GM19395 (cell line): ENCODE data around the gene C4orf50.

Source experiments
- ATAC-seq: cut with Tn5 transposase; IDR thresholded peaks from one replicate; pipeline ENCODE4 v1.9.1; 2021; ENCODE audit warnings: mild to moderate bottlenecking, moderate library complexity; ENCODE audit not compliant: unreplicated experiment

C4orf50 gene

DNA sequence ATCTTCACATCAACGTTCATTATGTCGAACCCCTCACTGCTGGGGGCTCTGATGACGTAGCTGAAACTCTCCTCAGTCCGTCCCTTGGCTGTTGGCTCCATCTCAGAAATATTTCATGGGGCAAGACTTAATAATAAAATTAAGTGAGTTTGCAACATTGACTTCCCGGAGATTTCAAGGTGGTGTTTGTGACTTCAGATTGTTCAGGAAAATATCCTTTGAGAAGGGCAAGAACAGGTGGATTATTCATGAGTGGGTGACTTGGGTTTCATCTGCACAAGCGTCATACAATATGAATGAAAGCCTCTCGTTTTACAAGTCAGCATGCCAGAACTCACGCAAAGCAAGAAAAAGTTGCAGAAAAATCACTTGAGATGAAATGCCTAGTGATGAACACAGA lies at the start of gene C4orf50:
TSS of gene C4orf50 (minus strand) at position 101 of the 400 bp plus-strand sequence.
- no peak for ATAC-seq

GRCh38 chr4:6065934-6066590 lies 47.8 kb upstream of the C4orf50 start:
- ATAC-seq, result no peak

- ATAC-seq, result no peak
Observed at GRCh38 chr4:6065166-6065565, 46.9 kb upstream of the C4orf50 start.

GRCh38 chr4:6064383-6064782 lies 46.2 kb upstream of the C4orf50 start:
- no peak for ATAC-seq

DNA sequence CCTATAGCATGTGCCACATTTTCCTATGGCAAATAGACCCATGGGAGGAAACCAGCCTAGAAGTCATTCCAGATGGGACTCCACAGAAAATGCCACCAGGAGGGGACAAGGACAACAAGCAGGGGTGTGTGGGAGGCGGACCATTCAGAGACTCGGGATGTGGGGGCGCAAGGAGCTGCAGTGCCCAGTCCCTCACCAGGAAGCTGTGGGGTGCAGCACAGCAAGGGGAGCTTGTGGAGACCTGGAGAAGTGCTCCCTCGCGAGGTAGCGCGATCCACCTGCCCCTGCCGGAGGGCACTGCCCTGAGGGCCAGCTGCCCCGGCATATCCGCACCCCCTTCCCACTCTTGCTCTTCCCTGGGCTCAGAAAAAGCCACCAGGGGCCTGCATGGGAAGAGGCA lies 45.5 kb upstream of the C4orf50 start:
- ATAC-seq, result no peak

DNA sequence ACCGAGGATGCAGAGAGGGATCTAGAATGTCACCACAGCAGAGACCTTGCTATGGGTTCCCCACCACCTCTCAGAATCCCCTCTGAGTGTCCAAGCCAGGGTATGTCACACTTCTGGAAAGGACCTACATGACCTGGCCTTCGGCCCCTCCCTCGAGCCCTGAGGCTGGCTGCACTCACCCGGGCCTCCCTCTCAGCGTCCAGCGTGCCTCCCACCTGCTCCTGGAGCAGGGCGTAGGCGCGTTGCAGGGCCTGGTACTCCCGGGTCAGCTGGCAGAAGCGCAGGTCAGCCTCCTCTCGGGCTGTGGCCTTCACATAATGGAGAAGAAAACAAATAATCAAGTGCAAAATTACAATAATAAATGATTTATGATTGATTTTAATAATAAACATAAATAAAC lies 43.9 kb upstream of the C4orf50 start:
- ATAC-seq, result no peak

DNA sequence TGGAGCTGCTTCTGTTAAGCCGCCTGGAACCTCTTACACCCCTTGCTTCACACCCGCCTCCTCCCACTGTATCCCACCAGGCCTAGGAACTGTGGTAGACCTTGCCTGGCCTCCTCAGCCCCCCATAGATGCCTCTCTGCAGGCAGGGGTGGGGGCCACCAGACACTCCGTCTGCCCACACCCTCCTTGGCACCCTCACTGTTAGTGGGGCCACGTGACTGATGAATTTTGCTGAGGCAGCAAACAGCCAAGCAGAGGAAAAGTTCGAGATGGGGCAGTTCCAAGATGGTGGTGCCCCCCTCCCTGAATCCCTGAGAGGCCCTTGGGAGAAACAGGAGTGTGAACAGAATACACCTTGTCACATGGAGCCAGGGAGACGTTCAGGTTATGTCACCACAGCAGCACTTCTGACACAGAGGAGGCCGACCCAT lies 41.2 kb upstream of the C4orf50 start:
- no peak for ATAC-seq

DNA sequence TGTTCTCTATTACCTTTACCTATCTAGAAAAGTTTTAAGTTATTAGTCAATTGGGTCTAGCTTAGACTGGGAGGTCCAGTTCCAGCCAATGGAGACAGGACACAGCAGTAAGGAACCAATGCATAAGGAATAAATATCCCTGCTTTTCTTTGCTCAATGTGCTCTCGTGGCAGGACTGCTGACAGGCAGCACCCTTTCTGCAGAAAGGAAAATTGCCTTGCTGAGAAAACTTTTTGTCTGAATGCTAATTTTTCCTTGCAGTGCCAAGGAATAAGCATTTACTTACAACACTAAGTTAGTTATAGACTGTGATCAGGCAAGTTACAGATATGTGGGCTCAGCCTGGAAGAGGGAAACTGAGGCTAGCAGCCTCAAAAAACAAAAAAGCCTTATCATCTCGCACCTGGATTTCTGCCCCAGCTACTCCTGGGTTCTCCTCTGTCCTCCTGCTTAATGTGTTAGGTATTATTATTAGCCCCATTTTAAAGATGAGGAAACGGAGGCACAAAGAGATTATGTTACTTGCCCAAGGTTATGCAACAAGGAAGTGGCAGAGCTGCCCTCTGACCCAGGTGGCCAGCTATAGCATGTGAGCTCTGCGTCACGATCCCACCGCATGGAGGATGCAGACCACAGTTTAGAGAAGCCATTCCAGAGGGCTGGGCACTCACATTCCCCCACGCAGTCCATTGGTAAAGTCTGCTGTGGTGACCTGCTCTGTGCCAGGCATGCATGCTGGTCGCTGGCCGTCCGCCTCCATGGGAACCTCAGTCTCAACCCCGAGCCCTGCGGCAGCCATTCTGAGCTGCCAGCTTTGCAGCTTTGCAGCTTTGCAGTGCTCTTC lies 40.5 kb upstream of the C4orf50 start:
- no peak for ATAC-seq

DNA sequence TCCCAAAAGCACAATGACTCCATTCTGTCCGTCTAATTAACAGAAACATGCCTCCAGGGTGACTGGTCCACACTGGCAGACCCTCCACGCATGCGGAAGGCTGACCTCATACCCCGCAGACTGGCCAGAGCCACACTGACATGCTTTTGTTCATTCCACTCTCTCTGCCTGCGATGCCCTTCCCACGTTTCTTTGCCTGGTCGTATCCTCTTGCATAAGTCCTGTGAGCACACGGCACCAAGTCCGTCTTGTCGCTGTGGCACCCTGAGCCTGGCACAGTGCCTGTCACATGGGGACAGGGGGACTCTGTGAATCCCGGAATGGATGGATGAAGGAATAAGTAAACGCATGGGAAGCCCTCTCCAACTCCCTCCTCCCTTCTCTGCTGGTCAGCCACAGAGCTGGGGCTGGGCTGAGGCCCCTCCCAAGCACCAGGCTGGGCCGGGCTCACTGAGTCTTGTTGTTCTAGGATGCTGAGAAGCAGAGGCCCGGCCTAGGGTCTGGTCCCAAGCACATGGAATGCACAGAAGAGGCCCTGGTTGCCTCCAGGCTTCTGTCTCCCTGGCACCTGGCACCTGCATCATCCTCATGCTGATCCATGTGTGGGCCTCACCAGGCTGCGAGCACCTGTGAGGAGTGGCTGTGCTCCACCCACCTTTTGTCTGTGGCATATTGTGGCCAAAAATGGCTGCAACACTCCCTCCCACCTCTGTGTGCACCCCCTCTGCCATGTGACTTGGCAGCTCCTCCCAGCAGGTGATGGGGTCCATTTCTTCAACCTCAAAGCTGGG lies 38.9 kb upstream of the C4orf50 start:
- no peak for ATAC-seq

DNA sequence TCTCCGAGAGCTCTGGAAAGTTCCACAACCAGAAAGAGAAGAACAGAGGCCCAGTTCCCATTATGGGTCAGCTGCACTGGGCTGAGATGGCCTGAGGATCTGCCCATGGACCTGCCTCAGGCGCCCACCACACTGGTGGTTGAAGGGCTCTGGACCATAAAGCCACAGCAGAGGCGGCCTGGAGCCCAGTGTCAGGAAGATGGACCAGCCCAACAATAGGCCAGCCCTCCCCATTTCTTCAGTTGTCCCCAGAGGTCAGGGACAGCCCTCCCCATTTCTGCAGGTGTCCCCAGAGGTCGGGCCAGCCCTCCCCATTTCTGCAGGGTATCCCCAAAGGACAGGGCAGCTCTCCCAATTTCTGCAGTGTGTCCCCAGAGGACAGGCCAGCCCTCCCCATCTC lies 37.2 kb upstream of the C4orf50 start:
- ATAC-seq, result no peak

GRCh38 chr4:6055030-6055429 lies 36.8 kb upstream of the C4orf50 start:
- ATAC-seq, result no peak

- ATAC-seq, result no peak
Observed at GRCh38 chr4:6054162-6054922, 36.1 kb upstream of the C4orf50 start.

DNA sequence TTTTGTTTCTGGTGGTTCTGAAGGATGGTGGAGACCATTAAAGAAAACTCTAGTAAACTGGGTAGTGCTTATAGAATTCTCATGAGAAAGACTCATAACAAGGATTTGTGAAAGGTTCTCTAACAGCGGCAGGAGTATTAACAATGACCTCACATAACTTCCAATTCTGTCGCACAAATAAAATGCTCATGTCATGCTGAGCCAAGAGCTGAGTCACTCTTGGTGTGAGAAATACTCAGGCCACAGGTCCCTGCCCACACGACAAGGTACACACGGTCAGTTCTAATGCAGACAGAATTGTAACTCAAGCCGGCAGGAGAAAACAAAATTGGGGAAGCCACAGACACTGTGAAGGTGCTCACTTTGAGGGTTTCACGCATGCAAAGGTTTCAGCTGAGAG lies 34.4 kb upstream of the C4orf50 start:
- no peak for ATAC-seq

DNA sequence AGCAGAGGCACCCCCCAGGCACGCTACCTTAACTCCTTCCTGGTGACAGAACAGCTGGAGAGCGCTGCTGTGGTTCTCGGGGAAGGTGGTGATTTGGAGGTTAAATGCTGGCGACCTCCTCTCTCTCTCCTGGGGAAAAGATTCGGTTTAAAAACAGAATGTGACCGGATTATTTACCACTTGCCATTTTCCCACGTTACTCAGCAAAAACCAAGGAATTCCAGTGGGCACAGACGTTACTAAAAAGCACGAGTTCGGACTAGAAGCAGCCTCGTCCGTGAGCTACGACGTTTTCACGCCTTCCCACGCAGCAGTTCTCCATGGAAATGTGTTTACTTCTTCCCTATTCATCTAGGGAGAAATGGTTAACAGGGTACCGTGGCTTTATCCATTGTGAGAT lies 32.3 kb upstream of the C4orf50 start:
- no peak for ATAC-seq

- no peak for ATAC-seq
Observed at GRCh38 chr4:6049985-6050384, 31.8 kb upstream of the C4orf50 start.

GRCh38 chr4:6049278-6049677 lies 31.0 kb upstream of the C4orf50 start:
- ATAC-seq, result no peak

- no peak for ATAC-seq
Observed at GRCh38 chr4:6048537-6048936, 30.3 kb upstream of the C4orf50 start.

GRCh38 chr4:6047130-6047673 lies 29.0 kb upstream of the C4orf50 start:
- ATAC-seq, result no peak

GRCh38 chr4:6046526-6047129 lies 28.4 kb upstream of the C4orf50 start:
- ATAC-seq, result no peak

GRCh38 chr4:6044805-6045204 lies 26.6 kb upstream of the C4orf50 start:
- ATAC-seq, result no peak
